HL-60 (cell line): Measurements from ENCODE around the gene GNLY.

Source experiments
- DNase-seq, 2 experiments: peaks; one replicate each; pipeline ENCODE4 v3.0.0-alpha.2; 2010 to 2020; ENCODE audit warnings: low read depth in 1 of 2, low spot score in 1 of 2
- H3K27ac ChIP-seq: fragments of 250-450 bp; sonication (Bioruptor Pico); replicated peaks from 2 replicates; pipeline ENCODE4 v1.5.1; 2020; ENCODE audit warnings: mild to moderate bottlenecking, moderate library complexity
- H3K27me3 ChIP-seq: fragments of 250-450 bp; sonication (Bioruptor Pico); 2 replicates; pipeline ENCODE4 v1.5.1; 2021; ENCODE audit warnings: mild to moderate bottlenecking, moderate library complexity; ENCODE audit not compliant: insufficient read depth, poor library complexity, severe bottlenecking
- H3K4me3 ChIP-seq: replicated peaks from 2 replicates; pipeline ENCODE4 v1.5.1; 2011; ENCODE audit warnings: mild to moderate bottlenecking, control low read depth, low read length; ENCODE audit not compliant: insufficient read depth
- CTCF ChIP-seq: IDR thresholded peaks from one replicate; pipeline ENCODE4 v1.5.1; 2011; ENCODE audit warnings: low read length, control low read depth, inconsistent platforms; ENCODE audit not compliant: insufficient read depth
- GABPA ChIP-seq: IDR thresholded peaks from 2 replicates; pipeline ENCODE4 v1.6.1; 2012; ENCODE audit warnings: low read depth
- POLR2AphosphoS5 ChIP-seq: IDR thresholded peaks from 2 replicates; pipeline ENCODE4 v1.6.1; 2012; ENCODE audit warnings: low read depth
- SPI1 ChIP-seq: IDR thresholded peaks from 2 replicates; pipeline ENCODE4 v1.6.1; 2012; ENCODE audit warnings: low read depth, mild to moderate bottlenecking, borderline replicate concordance
- TF ChIP-seq, protein P1 (sequence below): IDR thresholded peaks from 2 replicates; pipeline ENCODE4 v1.6.1; 2012; ENCODE audit warnings: low read depth; ENCODE audit not compliant: insufficient replicate concordance

Gene GNLY

GRCh38 chr2:85729825-85730510 lies 35.8 kb downstream of the GNLY start:
- Histone ChIP-seq H3K27me3 (no peaks in the 10 kb centered on the region), H3K4me3 (no peak overlapping the region), H3K27ac (no peak overlapping the region)
- no peak for DNase-seq
- no peak for TF ChIP-seq GABPA
- no peak for TF ChIP-seq CTCF
- no peak for TF ChIP-seq SPI1
- no peak for TF ChIP-seq POLR2AphosphoS5
- TF ChIP-seq, protein P1, sequence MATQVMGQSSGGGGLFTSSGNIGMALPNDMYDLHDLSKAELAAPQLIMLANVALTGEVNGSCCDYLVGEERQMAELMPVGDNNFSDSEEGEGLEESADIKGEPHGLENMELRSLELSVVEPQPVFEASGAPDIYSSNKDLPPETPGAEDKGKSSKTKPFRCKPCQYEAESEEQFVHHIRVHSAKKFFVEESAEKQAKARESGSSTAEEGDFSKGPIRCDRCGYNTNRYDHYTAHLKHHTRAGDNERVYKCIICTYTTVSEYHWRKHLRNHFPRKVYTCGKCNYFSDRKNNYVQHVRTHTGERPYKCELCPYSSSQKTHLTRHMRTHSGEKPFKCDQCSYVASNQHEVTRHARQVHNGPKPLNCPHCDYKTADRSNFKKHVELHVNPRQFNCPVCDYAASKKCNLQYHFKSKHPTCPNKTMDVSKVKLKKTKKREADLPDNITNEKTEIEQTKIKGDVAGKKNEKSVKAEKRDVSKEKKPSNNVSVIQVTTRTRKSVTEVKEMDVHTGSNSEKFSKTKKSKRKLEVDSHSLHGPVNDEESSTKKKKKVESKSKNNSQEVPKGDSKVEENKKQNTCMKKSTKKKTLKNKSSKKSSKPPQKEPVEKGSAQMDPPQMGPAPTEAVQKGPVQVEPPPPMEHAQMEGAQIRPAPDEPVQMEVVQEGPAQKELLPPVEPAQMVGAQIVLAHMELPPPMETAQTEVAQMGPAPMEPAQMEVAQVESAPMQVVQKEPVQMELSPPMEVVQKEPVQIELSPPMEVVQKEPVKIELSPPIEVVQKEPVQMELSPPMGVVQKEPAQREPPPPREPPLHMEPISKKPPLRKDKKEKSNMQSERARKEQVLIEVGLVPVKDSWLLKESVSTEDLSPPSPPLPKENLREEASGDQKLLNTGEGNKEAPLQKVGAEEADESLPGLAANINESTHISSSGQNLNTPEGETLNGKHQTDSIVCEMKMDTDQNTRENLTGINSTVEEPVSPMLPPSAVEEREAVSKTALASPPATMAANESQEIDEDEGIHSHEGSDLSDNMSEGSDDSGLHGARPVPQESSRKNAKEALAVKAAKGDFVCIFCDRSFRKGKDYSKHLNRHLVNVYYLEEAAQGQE: no peak

GRCh38 chr2:85730686-85731230 lies 36.6 kb downstream of the GNLY start:
- Histone ChIP-seq H3K4me3 (no peak overlapping the region), H3K27me3 (no peaks in the 10 kb centered on the region), H3K27ac (no peak overlapping the region)
- no peak for DNase-seq
- TF ChIP-seq CTCF (no peak), GABPA (no peak), SPI1 (no peak), POLR2AphosphoS5 (no peak)
- TF ChIP-seq, protein P1: no peak

GRCh38 chr2:85731606-85732005 lies 37.4 kb downstream of the GNLY start:
- Histone ChIP-seq H3K27me3 (no peaks in the 10 kb centered on the region), H3K4me3 (no peak overlapping the region), H3K27ac (no peak overlapping the region)
- no peak for TF ChIP-seq GABPA
- TF ChIP-seq, protein P1: no peak
- TF ChIP-seq POLR2AphosphoS5: no peak
- no peak for TF ChIP-seq CTCF
- TF ChIP-seq SPI1: no peak
- no peak for DNase-seq
